IPS DF 19.7 (cell line): Measurements from ENCODE around the gene LIF.
"Not testable (repeated sequence)": the region's sequence is repeated elsewhere in the genome, so short reads cannot be mapped to it uniquely, and the experiment has no call there.

Experiments
- DNase-seq: peaks from one replicate; pipeline ENCODE4 v3.0.0-alpha.2; 2013; ENCODE audit warnings: low read depth, low spot score

LIF gene

DNA sequence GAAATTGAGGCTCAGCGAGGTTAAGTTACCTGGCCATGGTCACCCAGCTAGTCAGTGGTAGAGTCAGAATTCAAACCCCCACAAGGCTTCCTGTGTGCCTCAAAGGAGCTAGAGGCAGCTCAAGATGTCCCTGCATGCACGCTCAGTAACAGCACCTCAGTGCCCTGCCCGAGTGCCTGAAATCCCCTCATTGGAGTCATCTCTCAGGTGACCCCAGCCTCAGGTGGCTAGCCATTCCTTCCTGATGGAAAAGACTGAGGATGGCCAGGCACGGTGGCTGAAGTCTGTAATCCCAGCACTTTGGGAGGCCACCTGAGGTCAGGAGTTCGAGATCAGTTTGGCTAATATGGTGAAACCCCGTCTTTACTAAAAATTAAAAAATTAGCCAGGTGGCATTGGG lies 36.9 kb downstream of the LIF start:
- DNase-seq = no peak

GRCh38 chr22:30208631-30209603 lies 37.6 kb downstream of the LIF start:
- DNase-seq = no peak

DNA sequence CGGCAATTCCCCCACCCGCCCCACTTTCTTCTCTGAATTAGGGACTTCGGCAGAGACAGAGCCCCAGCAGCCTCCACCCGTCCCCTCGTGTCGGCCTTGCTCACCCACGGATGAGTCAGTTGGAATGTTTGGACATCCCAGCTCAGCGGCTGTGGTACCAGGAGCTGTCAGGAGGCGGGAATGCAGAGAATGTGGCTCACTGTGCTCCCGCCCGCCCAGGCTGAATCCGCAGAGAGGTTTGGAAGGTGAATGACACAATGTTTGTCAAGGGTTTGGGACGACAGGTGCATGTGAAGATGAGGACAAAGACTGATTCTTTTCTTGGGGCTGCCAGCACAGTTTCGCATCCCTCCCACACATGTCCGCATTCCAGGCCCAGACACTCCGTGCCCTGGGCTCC lies 39.6 kb downstream of the LIF start:
- no peak for DNase-seq

- no peak for DNase-seq
Measured at GRCh38 chr22:30205281-30206115, 41.1 kb downstream of the LIF start.

DNA sequence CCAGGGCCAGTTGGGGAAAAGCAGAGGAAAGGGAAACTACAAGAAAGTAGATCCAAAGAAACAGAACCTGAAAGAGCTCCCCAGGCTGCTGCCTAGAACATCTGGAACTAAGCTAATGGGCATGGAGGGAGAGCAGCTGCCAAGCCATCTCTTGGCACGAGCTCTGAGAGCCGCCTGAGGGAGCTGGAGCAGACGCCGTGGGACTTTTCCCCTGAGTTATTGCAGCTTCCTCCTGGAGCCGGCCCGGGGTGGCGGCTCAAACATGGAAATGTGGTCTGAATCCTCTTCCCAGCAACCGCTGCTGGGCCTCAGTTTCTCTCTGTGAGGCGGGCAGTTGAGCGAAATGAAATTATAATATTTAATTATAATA lies 41.8 kb downstream of the LIF start:
- DNase-seq = no peak

DNA sequence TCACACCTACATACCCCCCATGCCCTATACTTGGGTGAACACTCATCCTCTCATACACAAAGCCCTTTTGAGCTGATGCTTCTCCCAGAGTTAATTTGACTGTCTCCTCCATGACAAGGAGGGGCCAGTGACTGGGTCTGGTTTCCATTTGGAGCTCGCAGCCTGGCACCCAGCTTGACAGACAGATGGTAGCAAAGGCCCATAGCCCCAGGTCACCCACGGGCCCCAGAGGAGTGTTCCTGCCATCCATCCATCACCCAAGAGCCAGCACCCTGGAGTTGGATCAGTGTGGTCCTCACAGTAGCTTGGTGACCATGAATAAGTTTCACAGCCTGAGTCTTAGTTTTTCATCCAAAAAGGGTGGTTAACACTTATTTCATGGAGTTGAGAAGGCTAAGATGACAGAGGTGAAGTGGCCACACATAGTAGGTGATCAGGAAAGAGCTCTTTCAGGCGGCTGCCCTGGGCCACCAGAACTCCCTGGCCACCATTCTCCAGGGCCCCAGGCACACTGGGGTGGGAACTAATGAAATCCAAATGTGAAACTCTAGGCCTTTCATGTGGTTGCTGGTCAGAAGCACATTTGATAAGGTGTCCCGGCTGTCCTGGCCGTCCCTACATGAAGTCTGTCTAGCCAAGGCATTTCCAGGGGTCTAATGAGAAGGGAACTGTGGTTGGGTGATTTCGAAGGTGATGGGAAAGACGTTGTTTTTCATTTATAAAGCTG lies 42.4 kb downstream of the LIF start:
- no peak for DNase-seq

GRCh38 chr22:30202531-30203006 lies 44.0 kb downstream of the LIF start:
- DNase-seq = no peak

DNA sequence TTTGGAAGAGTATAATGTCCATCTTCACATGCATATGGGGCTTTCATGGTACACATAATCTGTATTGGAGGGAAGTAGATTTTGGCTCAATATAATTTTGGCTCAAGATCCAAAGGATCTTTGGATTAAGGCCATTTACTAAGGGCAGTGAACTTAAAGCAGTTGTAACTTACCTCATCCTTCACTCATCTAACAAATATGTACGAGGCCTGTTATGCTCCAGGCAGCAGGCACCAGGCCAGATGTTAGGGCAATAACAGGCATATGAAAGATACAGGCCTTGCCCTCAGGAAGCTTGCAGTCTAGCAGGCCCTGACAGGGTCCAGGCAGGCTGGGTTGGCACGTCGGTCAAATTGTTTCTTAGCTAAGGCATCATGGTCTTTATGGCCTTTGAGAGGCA lies 44.6 kb downstream of the LIF start:
- DNase-seq = no peak

- DNase-seq = not testable (repeated sequence)
Measured at GRCh38 chr22:30200905-30201304, 45.7 kb downstream of the LIF start.

DNA sequence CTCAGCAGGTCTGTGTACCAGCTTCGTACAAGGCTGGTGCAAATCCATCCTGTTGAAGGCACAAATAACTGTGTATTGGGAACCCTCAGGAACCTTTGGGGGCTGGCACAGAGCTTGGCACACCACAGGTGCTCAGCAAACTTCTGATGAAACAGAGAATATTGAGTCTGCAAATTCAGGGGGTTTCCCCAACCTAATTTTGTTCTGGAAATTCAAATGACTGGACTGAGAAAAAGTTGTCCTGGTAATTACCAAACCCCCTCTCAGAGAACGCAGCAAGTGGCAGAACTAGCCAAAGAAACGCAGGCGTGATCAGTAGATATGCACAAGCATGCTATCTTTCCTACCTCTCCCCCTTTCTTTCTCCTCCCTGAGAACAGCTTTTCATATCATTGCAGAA lies 47.6 kb downstream of the LIF start:
- DNase-seq = no peak

DNA sequence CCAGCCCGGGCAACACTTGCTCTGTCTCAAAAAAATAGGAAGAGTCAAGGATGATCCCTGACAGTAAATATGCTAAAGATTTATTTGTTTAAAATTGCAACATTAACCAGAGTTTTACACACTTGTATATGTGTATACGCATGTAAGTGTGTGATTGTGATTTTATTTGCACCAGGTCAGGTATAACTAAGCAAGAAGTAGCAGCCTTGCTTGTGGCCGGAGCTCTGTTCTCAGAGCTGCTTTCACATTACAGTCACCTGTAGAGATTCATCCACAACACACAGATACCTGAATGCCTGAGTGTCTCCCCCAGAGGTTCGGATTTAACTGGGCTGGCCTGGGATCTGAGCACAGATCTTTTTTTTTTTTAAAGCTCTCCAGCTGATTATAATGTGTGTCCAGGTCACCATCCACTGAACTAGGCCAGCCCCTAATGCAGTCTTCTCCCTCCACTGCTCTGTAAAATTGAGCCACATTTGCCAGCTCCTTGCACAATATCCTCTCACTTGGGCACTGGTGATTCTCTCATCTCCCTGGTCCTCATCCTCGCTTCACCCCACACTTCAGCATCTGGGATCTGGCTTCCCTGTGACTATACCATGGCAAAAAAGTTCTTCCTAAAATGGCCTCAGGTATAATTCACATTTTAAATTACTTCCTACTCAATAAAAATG lies 48.3 kb downstream of the LIF start:
- no peak for DNase-seq

- DNase-seq = no peak
Measured at GRCh38 chr22:30197389-30197788, 49.2 kb downstream of the LIF start.

GRCh38 chr22:30196880-30197336 lies 49.7 kb downstream of the LIF start:
- DNase-seq = peak; percentile 38

- DNase-seq = peak; percentile 86
Measured at GRCh38 chr22:30196141-30196879, 50.2 kb downstream of the LIF start.

DNA sequence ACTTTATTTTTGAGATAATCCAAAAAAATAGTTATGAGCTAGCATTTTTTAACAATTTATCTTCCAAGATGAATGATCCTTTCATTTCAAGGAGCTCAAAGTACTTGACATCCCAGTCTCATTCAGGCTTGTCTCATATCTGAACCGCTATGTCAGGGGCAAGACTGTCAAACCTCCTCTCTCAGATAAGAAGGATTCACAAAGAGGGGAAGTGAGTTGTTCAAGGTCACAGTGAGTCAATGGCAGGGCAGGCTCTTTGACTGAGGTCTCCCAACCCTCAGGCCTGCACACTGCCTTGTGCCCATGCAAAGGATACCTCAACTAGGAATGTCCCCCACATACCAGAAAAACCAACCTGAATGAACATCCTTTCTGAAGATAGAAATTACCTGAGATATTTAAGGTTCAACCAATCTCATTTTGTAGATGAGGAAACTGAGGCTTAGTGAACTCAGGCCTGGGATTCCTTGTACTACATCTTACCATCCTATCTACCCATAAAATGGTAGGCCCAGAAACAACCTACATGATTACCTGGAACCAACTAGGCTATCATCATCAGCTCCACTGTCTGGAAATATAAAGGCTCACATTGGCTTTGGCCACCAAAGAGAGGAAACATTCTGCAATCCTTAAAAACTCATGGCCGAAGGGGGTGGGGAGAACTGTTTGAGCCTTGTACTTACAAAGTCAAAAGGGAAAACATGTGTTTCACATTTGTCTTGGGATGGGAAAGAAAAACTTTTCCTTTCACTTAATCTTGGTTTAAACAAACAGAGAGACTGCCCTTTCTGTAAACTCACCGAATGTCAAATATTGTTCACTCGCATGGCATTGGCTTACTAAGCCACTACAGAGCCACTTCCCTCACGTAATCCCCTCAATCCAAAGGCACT lies 51.1 kb downstream of the LIF start:
- DNase-seq = no peak

- DNase-seq = no peak
Measured at GRCh38 chr22:30193031-30193775, 53.4 kb downstream of the LIF start.

DNA sequence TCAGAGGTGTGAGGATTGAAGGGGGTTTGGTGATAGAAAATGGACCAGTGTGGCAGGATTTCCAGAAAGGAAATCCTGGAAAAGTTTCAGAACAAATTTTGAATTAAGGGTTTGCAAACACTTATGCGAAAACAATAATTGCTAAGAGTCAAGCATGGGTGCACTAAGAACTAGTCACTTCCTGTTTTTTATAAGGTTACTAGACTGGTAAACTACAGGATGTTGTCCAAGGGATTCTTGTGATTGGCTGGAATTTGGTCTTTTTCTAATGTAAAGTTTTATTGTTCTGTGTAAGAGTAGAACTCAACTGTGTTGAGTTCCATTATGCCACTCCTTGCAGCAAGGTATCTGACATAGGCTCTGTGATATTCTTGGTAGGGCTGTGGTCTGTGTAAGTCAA lies 54.1 kb downstream of the LIF start:
- DNase-seq = no peak

DNA sequence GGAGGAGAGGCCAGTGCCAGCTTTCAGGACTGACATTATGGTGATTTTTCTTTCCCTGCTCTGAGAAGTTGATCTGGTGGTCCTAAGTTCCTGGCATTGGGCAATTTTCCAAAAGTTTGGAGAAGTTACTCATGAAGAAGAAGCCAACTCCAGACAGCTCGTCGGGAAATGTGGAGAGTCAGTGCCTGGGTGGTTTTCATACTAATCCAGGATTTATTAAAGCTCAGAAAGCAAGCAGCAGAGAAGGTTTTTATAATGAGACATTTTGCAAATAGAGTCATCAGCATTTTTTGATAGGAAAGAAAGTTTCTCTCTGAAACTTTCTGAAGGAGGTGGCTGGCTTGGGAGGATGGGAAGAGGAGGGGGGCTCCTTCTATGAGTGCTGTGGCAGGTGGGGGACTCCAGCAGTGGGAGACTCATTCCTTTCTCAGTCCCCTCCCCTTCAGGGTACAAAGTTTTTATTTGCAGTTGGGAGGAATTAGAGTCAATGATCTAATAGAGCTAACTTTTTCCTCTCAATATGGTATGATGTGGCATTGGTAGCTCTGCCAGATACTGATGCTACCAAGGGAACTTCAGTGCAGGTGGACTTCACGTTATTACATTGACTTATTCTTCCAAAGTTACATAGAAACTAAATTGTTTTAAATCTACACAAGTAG lies 55.4 kb downstream of the LIF start:
- no peak for DNase-seq
